ENCODE data around the gene SRSF12.

GRCh38 chr6:89079511-89080234, 38.2 kb downstream of the SRSF12 start:
- TF ChIP-seq EZH2 (IDR thresholded peaks at IDR 0.05; ENCODE audit: low read length, missing control alignments) (no peak), CTCF (conservative IDR thresholded peaks at IDR 0.05 in 1 of 2, IDR thresholded peaks at IDR 0.05 in 1 of 2; ENCODE audit: low read depth in 1 of 2, low read length in 2 of 2) (no peak)

Data from fibroblast of lung (primary cell).